Mesothelial cell of epicardium (in vitro differentiated cells): Measurements from ENCODE around the gene KDM5C. TPM values are rescaled to one million over a fixed set of nuclear protein-coding genes. Genes with fewer than 3 reads are reported as not detected.

Experiments
- DNase-seq, 2 experiments: peaks; one replicate each; pipeline ENCODE4 v3.0.0; 2021; ENCODE audit warnings: low spot score in 2 of 2; ENCODE audit not compliant: unreplicated experiment in 2 of 2
- H3K27ac Mint-ChIP-seq: 2 replicates; pipeline ENCODE4 v1.8.0; 2021; ENCODE audit warnings: mixed read lengths
- H3K27me3 Mint-ChIP-seq: 2 replicates; pipeline ENCODE4 v1.8.0; 2021; ENCODE audit warnings: low read depth, mixed read lengths
- H3K36me3 Mint-ChIP-seq: 2 replicates; pipeline ENCODE4 v1.8.0; 2021; ENCODE audit warnings: mixed read lengths
- H3K4me1 Mint-ChIP-seq: 2 replicates; pipeline ENCODE4 v1.8.0; 2021; ENCODE audit warnings: mixed read lengths
- H3K4me3 Mint-ChIP-seq: 2 replicates; pipeline ENCODE4 v1.8.0; 2021; ENCODE audit warnings: mild to moderate bottlenecking, moderate library complexity, mixed read lengths
- H3K9me3 Mint-ChIP-seq: 2 replicates; pipeline ENCODE4 v1.8.0; 2021; ENCODE audit warnings: mixed read lengths
- CTCF ChIP-seq: fragments of 200-600 bp; sonication (generic); IDR thresholded peaks from one replicate; pipeline ENCODE4 v1.5.0; 2021; ENCODE audit warnings: antibody characterized with exemption; ENCODE audit not compliant: unreplicated experiment
- total RNA-seq: library from RNA; stranded (reverse); gene quantifications from 3 replicates; pipeline ENCODE4 v1.2.1, GENCODE V29; 2021

The KDM5C gene
- total RNA-seq, 1 donor from 2014 or later, result 128 TPM

GRCh38 chrX:53260836-53261235 is 35.8 kb upstream of the KDM5C start:
- no peak for TF ChIP-seq CTCF
- Mint-ChIP-seq H3K27me3 (no peaks in the 10 kb centered on the region), H3K4me1 (no peaks in the 10 kb centered on the region), H3K9me3 (peaks cover 20% of the 10 kb centered on the region), H3K4me3 (no peak overlapping the region), H3K36me3 (peaks cover 3% of the 10 kb centered on the region), H3K27ac (no peak overlapping the region)
- no peak for DNase-seq

- Mint-ChIP-seq H3K4me1 (no peaks in the 10 kb centered on the region), H3K27ac (no peak overlapping the region), H3K27me3 (no peaks in the 10 kb centered on the region), H3K9me3 (peaks cover 19% of the 10 kb centered on the region), H3K36me3 (peaks cover 2% of the 10 kb centered on the region), H3K4me3 (no peak overlapping the region)
- no peak for DNase-seq
- TF ChIP-seq CTCF, result no peak
These were observed 32.8 kb upstream of the KDM5C start for GRCh38 chrX:53257670-53258423.

- Mint-ChIP-seq H3K27me3 (no peaks in the 10 kb centered on the region), H3K4me1 (no peaks in the 10 kb centered on the region), H3K4me3 (no peak overlapping the region), H3K27ac (no peak overlapping the region), H3K9me3 (peaks cover 23% of the 10 kb centered on the region), H3K36me3 (peaks cover 5% of the 10 kb centered on the region)
- TF ChIP-seq CTCF, result no peak
- DNase-seq, result no peak
These were observed 32.2 kb upstream of the KDM5C start for GRCh38 chrX:53257166-53257565.

GRCh38 chrX:53256446-53257041 is 31.5 kb upstream of the KDM5C start:
- DNase-seq, result no peak
- Mint-ChIP-seq H3K36me3 (peaks cover 5% of the 10 kb centered on the region), H3K4me1 (no peaks in the 10 kb centered on the region), H3K27me3 (no peaks in the 10 kb centered on the region), H3K4me3 (no peak overlapping the region), H3K27ac (no peak overlapping the region), H3K9me3 (peaks cover 23% of the 10 kb centered on the region)
- no peak for TF ChIP-seq CTCF

- Mint-ChIP-seq H3K9me3 (peaks cover 23% of the 10 kb centered on the region), H3K27me3 (no peaks in the 10 kb centered on the region), H3K36me3 (peaks cover 5% of the 10 kb centered on the region), H3K27ac (no peak overlapping the region), H3K4me1 (no peaks in the 10 kb centered on the region), H3K4me3 (no peak overlapping the region)
- DNase-seq, result no peak
- no peak for TF ChIP-seq CTCF
These were observed 30.8 kb upstream of the KDM5C start for GRCh38 chrX:53255738-53256191.
